Measurements from ENCODE around the gene CPNE9. TPM values are rescaled to one million over a fixed set of nuclear protein-coding genes. Genes with fewer than 3 reads are reported as not detected.

CPNE9 gene
- total RNA-seq, 2 donors from 2014 or later: 0.32 to 0.54 TPM

DNA sequence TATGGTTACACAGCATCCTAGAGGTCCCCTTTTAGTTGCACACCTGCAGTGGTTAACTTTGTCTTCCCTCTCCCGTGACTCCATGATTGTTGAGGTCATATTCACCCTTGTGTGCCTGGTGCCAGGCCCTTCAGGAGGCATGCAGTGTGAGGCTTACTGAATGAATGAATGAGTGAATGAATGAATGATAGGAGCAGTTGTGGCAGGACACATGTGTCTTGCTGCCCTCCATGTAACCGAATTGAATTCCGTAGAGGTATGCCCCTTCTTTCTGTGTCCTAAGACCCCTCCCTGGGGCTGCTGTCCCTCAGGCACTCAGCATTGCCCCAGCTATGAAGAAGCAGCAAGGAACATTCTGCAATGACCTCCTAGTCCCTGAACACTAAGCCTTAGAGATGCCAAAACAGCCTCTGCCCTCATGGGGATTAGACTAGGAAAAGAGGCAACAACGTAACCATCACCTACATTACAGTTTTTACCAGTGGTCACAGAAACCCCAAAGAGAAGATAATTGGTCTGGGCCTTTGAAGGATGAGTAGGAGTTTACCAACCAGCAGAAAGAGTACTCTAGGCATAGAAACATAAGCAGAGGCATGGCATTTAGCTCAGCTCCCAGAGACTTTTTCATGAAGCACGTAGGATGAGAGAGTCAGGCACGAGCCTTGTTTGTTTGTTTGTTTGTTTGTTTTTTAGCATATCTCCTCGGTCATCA is 22.5 kb upstream of the CPNE9 start:
- Mint-ChIP-seq H3K9me3 (no peaks in the 10 kb centered on the region), H3K4me3 (no peak overlapping the region), H3K36me3 (ENCODE audit: low read depth) (peaks cover 100% of the 10 kb centered on the region), H3K27me3 (no peaks in the 10 kb centered on the region), H3K4me1 (no peaks in the 10 kb centered on the region), H3K27ac (no peak overlapping the region)
- ATAC-seq (replicated peaks): no peak

DNA sequence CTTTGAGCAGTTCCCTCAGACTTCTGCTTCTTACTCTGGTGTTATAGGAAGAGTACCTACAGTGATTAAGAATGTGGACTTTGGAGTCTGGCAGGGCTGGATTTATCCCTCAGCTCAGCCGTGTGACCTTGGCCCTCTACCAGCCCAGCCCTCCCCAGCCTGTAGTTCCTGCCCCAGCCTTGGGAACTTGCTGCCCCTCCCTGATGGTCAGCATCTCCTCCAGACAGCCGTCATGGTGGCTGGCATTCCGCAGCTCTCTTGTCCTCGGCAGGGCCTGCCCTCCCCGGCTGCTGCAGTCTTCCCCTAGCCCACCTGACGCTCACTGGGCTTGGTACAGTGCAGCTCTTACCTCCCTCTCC is 21.9 kb upstream of the CPNE9 start:
- no peak overlapping the region for H3K4me3 Mint-ChIP-seq
- H3K36me3 Mint-ChIP-seq (ENCODE audit: low read depth): peaks cover 100% of the 10 kb centered on the region
- ATAC-seq (replicated peaks): no peak
- H3K27me3 Mint-ChIP-seq: no peaks in the 10 kb centered on the region
- H3K27ac Mint-ChIP-seq: no peak overlapping the region
- no peaks in the 10 kb centered on the region for H3K9me3 Mint-ChIP-seq
- H3K4me1 Mint-ChIP-seq: no peaks in the 10 kb centered on the region

- Mint-ChIP-seq H3K27me3 (no peaks in the 10 kb centered on the region), H3K9me3 (no peaks in the 10 kb centered on the region), H3K27ac (no peak overlapping the region), H3K4me1 (no peaks in the 10 kb centered on the region), H3K4me3 (no peak overlapping the region), H3K36me3 (ENCODE audit: low read depth) (peaks cover 100% of the 10 kb centered on the region)
- ATAC-seq (replicated peaks): no peak
Observed at GRCh38 chr3:9682096-9682495, 21.5 kb upstream of the CPNE9 start.

DNA sequence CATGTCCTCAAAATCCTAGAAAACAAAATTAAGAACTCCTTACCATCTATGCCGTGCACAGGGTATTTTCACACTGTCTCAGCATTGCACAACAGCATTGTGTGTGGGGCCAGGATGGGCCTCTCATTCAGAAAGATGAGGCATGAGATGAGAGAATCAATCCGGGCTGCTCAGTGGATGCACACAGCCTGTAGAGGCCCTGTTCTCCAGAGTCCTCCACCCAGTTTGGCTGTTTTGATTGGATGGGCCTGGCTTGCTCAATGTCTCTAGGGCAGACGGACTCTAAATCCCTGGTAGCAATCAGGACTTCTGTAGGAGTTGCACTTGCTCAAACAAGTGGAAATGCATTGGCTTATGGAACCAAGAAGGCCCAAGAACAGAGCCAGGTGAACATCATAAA is 20.2 kb upstream of the CPNE9 start:
- Mint-ChIP-seq H3K4me3 (no peak overlapping the region), H3K27ac (no peak overlapping the region), H3K4me1 (no peaks in the 10 kb centered on the region), H3K9me3 (no peaks in the 10 kb centered on the region), H3K36me3 (ENCODE audit: low read depth) (peaks cover 100% of the 10 kb centered on the region), H3K27me3 (no peaks in the 10 kb centered on the region)
- no peak for ATAC-seq (replicated peaks)

DNA sequence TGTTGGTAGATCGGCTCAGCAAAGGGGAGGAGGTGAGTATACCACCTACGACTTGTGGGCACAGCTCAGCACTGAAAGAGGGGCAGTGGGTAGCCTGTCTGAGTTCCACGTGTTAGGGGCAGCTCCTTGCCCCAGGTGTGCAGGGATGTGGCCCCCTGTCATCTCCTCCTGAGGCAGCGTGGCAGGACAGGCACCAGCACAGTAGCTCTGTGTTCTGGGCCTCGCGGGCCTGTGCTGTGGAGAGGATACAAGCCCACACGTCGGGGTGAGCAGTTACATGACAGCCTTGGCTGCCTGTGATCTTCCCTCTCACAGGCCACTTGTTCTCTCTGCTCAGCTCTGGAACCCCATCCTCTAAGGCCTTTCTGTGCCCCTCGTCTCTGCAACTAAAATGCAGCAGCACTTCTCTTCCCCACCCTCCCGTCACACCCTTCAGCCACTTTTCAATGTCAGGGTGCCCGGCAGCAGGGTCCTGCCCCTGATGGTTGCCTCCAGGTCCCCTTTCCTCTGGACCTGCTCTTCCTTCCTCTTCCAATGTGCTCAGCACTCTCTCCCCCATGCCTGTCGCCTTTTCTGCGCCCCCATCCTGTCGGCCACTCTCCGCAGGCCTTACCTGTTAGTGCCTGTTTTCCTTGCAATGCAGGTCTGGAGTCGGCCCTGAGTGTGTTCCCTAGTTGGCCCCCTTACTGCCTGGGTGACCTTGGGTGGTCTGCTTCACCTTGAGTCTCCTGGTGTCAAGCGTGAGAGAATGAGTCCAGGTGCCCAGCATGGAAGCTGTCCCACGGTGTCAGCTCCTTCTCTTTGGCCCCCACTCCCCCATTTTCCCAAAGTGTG is 18.2 kb upstream of the CPNE9 start:
- H3K9me3 Mint-ChIP-seq: no peaks in the 10 kb centered on the region
- H3K27ac Mint-ChIP-seq: peak overlapping the region; percentile 38
- H3K36me3 Mint-ChIP-seq (ENCODE audit: low read depth): peaks cover 100% of the 10 kb centered on the region

DNA sequence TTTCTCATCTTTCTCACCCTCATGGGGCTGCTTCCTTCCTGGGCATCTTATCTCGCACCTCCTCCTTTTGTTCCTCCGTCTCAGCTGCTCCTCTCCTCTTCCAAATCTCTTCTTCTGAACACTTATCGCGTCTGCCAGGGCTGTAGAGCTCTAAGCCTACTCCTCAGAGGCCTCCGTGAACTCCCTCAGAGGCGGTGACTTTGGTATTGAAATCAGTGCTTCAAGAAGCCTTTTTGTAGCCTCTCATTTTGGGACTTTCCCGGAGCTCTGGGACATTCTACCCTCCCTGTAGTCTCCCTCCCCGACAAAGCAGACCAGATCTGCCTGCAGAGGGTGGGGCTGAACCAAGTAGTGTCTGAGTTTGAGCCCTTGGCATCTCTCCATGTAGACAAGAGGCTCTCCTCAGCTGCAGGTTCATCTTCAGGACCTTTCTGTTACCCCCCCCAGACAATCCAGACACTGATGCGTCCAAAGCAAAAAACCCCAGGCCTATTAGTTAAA is 17.5 kb upstream of the CPNE9 start:
- H3K27ac Mint-ChIP-seq: peak overlapping the region; percentile 38
- H3K4me1 Mint-ChIP-seq: no peaks in the 10 kb centered on the region
- H3K27me3 Mint-ChIP-seq: no peaks in the 10 kb centered on the region
- no peak overlapping the region for H3K4me3 Mint-ChIP-seq
- ATAC-seq (replicated peaks): no peak
- H3K36me3 Mint-ChIP-seq (ENCODE audit: low read depth): peaks cover 99% of the 10 kb centered on the region
- H3K9me3 Mint-ChIP-seq: no peaks in the 10 kb centered on the region

More for the DNA sequence above, 18.2 kb upstream of the CPNE9 start:
- Mint-ChIP-seq H3K4me3 (no peak overlapping the region), H3K27me3 (no peaks in the 10 kb centered on the region), H3K4me1 (no peaks in the 10 kb centered on the region)
- ATAC-seq (replicated peaks): no peak

DNA sequence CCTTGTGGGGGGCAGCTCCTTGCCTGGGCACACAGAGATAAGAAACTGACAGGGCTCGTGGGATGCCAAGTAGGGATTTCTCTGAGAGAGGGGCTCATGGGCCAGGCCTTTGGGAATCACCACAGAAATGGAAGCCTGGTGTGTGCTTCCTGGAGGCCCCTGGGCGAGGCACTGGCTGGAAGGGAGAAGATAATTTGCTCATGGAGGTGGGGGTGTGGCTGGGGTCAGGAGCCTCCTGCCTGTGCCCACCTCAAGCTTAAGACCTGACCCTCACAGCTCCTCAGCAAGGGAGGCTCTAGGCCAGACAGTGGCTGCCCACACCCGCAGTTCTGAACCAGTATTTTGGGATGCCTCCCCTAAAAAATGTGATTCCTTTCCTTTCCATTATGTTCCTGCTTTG is 16.9 kb upstream of the CPNE9 start:
- Mint-ChIP-seq H3K9me3 (no peaks in the 10 kb centered on the region), H3K36me3 (ENCODE audit: low read depth) (peaks cover 99% of the 10 kb centered on the region), H3K4me1 (no peaks in the 10 kb centered on the region), H3K27ac (peak overlapping the region; percentile 38), H3K27me3 (no peaks in the 10 kb centered on the region), H3K4me3 (no peak overlapping the region)
- no peak for ATAC-seq (replicated peaks)

- ATAC-seq (replicated peaks): no peak
- Mint-ChIP-seq H3K27ac (no peak overlapping the region), H3K36me3 (ENCODE audit: low read depth) (peaks cover 99% of the 10 kb centered on the region), H3K4me3 (no peak overlapping the region), H3K9me3 (no peaks in the 10 kb centered on the region), H3K27me3 (no peaks in the 10 kb centered on the region), H3K4me1 (no peaks in the 10 kb centered on the region)
Observed at GRCh38 chr3:9687514-9687913, 16.1 kb upstream of the CPNE9 start.

DNA sequence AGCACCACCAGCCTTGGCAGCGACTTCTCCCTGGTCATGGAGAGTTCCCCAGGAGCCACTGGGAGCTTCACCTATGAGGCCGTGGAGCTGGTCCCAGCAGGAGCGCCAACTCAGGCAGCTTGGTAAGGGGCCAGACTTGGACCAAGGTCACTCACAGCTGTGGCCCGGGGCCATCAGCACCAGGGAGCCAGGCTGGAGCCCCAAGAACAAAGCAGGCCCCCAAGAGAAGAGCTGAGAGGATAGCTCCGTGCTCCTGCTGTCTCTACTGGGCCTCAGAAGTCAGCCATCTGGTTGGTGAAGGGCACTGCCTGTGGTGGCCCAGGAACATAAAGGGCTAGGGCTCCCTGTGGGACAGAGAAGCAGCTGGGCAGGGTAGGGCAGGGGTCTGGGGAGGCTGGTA is 14.7 kb upstream of the CPNE9 start:
- Mint-ChIP-seq H3K27ac (no peak overlapping the region), H3K27me3 (no peaks in the 10 kb centered on the region), H3K4me1 (no peaks in the 10 kb centered on the region), H3K36me3 (ENCODE audit: low read depth) (peaks cover 99% of the 10 kb centered on the region), H3K9me3 (no peaks in the 10 kb centered on the region), H3K4me3 (no peak overlapping the region)
- ATAC-seq (replicated peaks): no peak

GRCh38 chr3:9689757-9690156 is 13.9 kb upstream of the CPNE9 start:
- no peak overlapping the region for H3K4me3 Mint-ChIP-seq
- H3K27me3 Mint-ChIP-seq: no peaks in the 10 kb centered on the region
- H3K4me1 Mint-ChIP-seq: no peaks in the 10 kb centered on the region
- H3K9me3 Mint-ChIP-seq: no peaks in the 10 kb centered on the region
- no peak overlapping the region for H3K27ac Mint-ChIP-seq
- no peak for ATAC-seq (replicated peaks)
- H3K36me3 Mint-ChIP-seq (ENCODE audit: low read depth): peaks cover 98% of the 10 kb centered on the region

GRCh38 chr3:9690451-9691450 is 12.9 kb upstream of the CPNE9 start:
- H3K27me3 Mint-ChIP-seq: no peaks in the 10 kb centered on the region
- H3K4me3 Mint-ChIP-seq: no peak overlapping the region
- H3K4me1 Mint-ChIP-seq: no peaks in the 10 kb centered on the region
- no peak for ATAC-seq (replicated peaks)
- peaks cover 98% of the 10 kb centered on the region for H3K36me3 Mint-ChIP-seq (ENCODE audit: low read depth)
- H3K27ac Mint-ChIP-seq: no peak overlapping the region
- no peaks in the 10 kb centered on the region for H3K9me3 Mint-ChIP-seq

DNA sequence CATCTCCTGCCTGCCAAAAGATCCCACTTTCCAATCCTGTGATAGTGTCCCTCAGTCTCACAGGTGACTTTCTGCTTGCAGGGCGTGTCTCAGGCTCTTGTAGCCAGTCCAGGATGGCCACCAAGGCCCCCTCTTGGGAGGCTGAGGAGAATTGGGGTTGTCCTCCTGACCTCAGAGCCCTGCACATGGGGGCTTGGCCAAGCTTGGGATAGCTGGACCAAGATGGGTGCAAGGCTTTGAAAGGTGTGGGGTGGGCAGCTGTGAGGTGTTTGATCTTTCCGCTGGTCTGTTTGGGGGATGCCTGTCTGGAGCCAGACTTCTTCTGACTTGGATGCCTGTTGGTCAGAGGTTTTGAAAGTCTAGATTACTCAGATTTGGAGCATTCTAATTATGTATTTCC is 12.0 kb upstream of the CPNE9 start:
- no peak for ATAC-seq (replicated peaks)
- H3K27me3 Mint-ChIP-seq: no peaks in the 10 kb centered on the region
- H3K36me3 Mint-ChIP-seq (ENCODE audit: low read depth): peaks cover 98% of the 10 kb centered on the region
- H3K4me3 Mint-ChIP-seq: no peak overlapping the region
- H3K4me1 Mint-ChIP-seq: no peaks in the 10 kb centered on the region
- H3K9me3 Mint-ChIP-seq: no peaks in the 10 kb centered on the region
- peak overlapping the region; percentile 62 for H3K27ac Mint-ChIP-seq

DNA sequence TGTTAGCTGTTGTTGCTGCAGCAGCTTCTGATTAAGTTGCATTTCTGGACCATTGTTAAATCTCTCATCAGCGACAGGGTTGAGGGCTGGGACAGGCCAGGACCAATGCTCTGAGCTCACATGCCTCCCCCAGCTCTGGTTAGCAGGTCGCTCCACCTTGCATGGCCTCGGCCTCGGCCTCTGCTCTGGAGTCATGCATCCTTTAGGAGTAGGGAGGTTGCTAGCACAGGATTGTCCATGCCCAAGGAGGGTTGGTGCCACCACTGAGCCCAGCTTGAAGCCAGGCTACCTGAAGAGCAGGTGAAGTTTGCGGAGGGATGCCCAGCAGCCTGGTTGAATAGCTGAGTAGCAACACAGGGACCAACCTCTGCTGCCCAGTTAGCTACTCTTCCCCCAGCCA is 11.2 kb upstream of the CPNE9 start:
- H3K9me3 Mint-ChIP-seq: no peaks in the 10 kb centered on the region
- ATAC-seq (replicated peaks): no peak
- no peaks in the 10 kb centered on the region for H3K27me3 Mint-ChIP-seq
- peaks cover under 1% of the 10 kb centered on the region for H3K4me1 Mint-ChIP-seq
- H3K4me3 Mint-ChIP-seq: no peak overlapping the region
- no peak overlapping the region for H3K27ac Mint-ChIP-seq
- H3K36me3 Mint-ChIP-seq (ENCODE audit: low read depth): peaks cover 98% of the 10 kb centered on the region

- Mint-ChIP-seq H3K27me3 (no peaks in the 10 kb centered on the region), H3K9me3 (no peaks in the 10 kb centered on the region), H3K36me3 (ENCODE audit: low read depth) (peaks cover 98% of the 10 kb centered on the region), H3K4me3 (no peak overlapping the region), H3K27ac (no peak overlapping the region), H3K4me1 (peaks cover 12% of the 10 kb centered on the region)
- ATAC-seq (replicated peaks): no peak
Observed at GRCh38 chr3:9695345-9695744, 8.3 kb upstream of the CPNE9 start.
